Ishikawa (cell line): ENCODE measurements around the gene ADAP1.

Experiments
- EGR1 ChIP-seq: IDR thresholded peaks from 2 replicates; pipeline ENCODE4 v1.6.1; 2012
- FOXM1 ChIP-seq: IDR thresholded peaks from 2 replicates; pipeline ENCODE4 v1.6.1; 2012; ENCODE audit warnings: low read depth, borderline replicate concordance
- MAX ChIP-seq: IDR thresholded peaks from 2 replicates; pipeline ENCODE4 v1.6.1; 2012
- RAD21 ChIP-seq: IDR thresholded peaks from 2 replicates; pipeline ENCODE4 v1.6.1; 2012; ENCODE audit warnings: low read depth
- TAF1 ChIP-seq: IDR thresholded peaks from 2 replicates; pipeline ENCODE4 v1.6.1; 2012; ENCODE audit warnings: low read depth, mild to moderate bottlenecking
- TEAD4 ChIP-seq: IDR thresholded peaks from 2 replicates; pipeline ENCODE4 v1.6.1; 2012
- YY1 ChIP-seq: IDR thresholded peaks from 2 replicates; pipeline ENCODE4 v1.6.1; 2012; ENCODE audit warnings: low read depth

- TF ChIP-seq FOXM1 (no peak), TEAD4 (no peak), TAF1 (no peak), YY1 (no peak), RAD21 (no peak), MAX (no peak), EGR1 (no peak)
Observed at GRCh38 chr7:894927-895450, 59.5 kb downstream of the ADAP1 start.
